ENCODE data around the gene INCA1.
"Not testable (repeated sequence)": the region's sequence is repeated elsewhere in the genome, so short reads cannot be mapped to it uniquely, and the experiment has no call there.

INCA1 gene, protein sequence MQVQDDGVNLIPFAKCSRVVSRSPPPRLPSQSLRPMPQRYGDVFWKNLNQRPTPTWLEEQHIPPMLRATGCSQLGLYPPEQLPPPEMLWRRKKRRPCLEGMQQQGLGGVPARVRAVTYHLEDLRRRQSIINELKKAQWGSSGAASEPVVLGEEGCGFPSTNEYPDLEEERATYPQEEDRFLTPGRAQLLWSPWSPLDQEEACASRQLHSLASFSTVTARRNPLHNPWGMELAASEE

DNA sequence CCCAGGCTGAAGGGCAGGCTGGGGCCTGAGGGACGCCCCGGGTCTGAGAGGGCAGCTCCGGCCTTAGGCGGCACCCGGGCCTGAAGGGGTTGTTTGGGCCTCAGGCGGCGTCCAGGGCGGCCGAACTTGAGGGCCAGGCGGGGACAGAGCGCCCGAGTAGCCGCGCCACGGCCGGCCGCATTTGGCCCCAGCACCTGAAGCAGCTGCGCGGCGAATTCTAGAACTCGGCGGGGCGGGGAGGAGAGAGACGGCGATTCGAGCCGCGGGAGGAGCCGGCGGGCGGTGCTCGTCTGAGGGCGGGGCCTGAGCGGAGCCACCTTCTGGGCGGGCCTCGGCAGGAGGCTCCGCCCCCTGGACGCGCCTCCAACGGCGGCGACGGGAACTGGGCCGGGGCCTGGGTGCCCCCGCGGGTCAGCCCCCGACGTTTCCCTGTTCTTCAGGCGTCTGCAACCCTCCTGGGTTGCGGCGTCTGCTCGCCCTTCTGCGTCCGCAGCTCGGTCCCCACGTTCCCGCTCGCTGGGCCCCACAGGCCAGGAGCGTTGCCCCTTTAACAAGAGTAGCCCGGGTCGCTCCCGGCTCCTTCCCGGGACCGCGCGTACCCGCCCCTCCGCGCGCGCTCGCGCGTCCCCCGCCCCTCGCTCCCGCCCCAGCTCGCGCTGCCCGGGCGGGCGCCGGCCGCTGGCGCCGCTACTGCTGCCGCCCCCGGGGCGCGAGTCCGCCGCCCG, at the start of gene INCA1, which contains the start of gene KIF1C:
TSS of gene INCA1 (minus strand) at position 221 of the 725 bp plus-strand sequence. CDS start 3,085 bp downstream, outside the sequence.
TSS of gene KIF1C (plus strand) at position 649 of the 725 bp plus-strand sequence. CDS start 2,297 bp downstream, outside the sequence.
- peak; percentile 99 for DNase-seq

DNA sequence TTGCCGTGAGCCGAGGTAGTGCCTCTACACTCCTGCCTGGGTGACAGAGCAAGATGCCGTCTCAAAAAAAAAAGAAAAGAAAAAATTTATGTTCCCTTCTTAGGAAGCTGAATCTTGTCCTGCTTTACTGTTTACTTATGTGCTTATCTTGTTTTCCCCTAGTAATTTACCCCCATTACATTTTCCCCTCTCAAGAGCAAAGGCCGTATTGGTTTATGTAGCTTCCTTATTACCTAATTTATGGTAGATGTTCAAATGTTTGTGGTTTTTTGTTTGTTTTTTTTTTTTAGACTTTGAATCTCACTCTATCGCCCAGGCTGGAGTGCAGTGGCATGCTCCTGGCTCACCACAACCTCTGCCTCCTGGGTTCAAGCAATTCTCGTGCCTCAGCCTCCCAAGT, 48.2 kb upstream of the INCA1 start:
- no peak for DNase-seq

DNA sequence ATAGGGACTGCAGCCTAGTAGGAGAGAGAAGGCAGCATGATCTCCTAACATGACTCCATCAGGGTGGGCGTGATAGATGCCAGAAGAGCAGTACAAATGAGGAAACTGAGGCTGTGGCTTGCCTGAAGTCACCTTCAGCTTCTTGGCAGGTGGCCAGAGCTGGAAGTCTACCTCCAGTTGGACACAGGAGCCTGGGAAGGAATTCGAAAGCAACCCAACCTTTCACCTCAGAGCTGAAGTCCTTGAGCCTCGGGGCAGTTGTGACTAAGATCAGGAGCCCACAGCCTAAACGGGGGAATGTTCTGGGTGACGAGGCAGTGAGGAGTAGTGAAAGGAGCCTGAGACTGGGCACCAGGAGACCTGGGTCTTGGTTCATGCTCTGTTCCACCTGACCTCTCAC, 47.3 kb upstream of the INCA1 start:
- DNase-seq, result no peak

DNA sequence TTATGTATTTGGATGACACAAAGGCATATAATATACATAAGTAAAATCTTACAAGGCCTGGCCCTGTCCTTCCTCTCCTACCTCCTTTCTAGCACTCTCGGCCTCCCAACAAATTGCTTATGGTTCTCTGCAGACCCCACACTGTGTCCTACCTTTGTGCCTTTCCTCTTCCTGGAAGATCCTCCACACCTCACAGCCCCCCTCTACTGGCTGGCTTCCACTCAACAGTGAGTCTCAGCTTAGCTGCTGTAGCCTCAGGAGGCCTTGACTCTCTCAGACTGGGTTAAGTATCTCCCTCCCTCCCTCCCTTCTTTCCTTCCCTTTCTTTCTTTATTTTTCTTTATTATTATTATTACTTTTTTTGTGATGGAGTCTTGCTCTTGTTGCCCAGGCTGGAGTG, 46.2 kb upstream of the INCA1 start:
- no peak for DNase-seq

DNA sequence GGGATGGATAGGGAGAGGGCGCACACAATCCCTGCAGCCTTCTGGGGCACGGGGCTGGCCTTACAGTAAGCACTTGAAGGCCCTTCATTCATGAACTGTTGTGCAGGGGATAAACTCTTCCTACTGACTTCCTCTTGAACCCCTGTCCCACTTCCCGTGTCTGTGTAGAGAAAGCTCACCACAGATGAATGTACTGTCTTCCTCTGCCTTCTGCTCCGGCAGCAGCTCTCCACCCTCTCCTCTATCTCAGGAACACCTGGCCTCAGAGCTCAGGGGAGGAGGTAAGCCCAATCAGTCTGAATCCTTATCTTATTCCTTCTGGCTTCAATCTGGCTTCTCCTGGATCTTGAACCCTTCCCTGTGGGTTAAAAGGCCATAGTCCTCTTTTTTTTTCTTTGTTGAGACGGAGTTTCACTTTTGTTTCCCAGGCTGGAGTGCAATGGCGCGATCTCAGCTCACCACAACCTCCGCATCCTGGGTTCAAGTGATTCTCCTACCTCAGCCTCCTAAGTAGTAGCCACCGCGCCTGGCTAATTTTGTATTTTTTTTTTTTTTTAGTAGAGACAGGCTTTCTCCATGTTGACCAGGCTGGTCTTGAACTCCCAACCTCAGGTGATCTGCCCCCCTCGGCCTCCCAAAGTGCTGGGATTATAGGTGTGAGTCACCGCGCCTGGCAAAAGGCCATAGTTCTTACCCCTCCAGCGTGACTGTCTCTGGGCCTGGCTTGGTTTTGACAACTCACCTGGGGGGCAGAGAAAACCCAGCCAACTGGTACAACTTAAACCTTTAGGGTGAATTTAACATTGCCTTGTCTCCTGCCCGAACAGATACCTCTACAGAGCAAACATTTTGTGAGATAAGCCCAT, 45.1 kb upstream of the INCA1 start:
- no peak for DNase-seq

DNA sequence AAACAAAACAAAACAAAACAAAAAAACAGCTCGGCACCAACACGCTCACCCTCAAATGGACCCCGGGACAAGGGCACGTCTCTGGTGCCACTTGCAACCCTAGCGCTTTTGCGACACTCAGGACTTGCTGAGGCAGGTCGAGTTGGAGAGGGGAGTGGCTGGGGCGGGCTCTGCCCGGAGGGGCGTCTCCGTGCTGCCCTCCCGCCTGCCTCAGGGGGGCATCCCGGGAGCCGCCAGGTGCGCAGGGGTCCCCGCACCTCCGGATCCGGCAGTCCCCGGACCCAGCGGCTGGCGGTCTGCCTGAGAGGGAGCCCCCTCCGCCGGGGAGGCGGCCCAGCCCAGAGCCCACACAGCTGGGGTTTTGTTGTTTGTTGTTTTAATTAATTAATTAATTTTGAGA, 38.0 kb upstream of the INCA1 start, which contains the start of gene SLC52A1:
TSS of gene SLC52A1 (minus strand) at position 112 of the 400 bp plus-strand sequence. CDS start 820 bp downstream, outside the sequence.
- DNase-seq, result no peak

DNA sequence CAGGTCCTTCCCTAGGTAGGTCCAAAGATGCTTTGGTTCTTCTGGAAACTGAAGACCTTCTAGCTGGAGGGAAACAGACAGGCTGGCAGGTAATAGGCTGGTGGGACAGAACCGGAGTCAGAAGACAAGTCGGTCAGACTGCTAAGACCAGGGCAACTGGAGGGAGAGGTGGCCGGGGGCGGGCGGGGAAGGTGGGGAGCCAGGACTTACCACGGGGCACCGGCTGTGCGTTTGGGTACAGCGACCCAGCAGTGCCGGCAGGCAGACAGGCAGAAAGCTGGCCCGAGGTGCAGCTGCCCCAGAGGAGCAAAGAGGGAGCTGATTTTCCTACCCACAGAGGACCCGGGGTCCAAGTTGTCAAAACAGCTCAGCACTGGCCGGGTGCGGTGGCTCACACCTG, 37.3 kb upstream of the INCA1 start:
- no peak for DNase-seq

DNA sequence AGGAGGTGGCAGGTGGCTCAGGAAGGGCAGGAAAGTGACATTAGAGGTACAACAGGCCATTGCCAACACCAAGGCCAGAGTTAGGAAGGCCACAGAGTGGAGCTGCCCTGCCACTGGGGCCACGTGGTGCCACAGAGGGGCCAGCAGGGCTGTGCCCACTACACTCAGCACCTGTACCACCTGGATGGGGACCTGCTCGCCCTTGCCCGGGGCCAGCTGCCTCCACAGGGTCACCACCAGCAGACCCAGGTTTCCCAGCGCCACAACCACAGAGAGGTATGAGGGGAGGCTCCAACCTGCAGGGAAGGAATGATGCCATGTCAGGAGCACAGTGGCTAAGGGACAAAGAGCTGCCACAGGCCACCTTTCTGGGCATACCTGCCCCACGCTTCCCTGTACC, 36.7 kb upstream of the INCA1 start:
- DNase-seq, result no peak

DNA sequence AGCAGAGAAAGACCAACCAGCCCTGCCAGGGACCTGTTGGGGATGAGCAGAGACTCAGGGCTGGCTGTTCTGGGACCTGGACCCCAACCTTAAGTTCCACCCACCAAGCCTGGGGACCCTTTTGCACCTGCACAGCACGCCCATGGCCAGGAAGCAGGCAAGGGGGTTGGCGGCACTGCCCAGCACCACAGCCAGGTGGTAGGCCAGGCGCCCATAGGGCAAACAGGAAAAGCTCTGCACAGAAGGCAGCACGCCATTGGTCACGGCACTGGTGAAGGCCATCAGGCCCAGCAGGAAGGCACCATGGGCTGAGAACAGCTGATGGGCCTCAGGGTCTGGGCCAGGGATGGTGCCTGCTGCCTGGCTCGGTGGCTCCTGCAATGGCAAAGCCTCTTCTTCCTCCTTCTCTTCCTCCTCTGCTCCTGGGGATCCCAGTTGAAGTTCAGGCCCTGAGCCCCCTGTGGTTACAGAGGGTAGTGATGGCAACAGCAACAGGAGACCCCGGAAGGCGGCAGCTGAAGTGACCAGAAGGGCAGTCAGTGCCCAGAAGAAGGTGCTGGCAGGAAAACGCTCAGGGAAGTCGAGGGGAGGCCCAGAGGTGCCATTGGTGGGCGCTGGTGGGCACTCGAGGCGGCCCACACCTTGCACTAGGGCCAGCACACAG, 36.2 kb upstream of the INCA1 start:
- DNase-seq, result no peak

DNA sequence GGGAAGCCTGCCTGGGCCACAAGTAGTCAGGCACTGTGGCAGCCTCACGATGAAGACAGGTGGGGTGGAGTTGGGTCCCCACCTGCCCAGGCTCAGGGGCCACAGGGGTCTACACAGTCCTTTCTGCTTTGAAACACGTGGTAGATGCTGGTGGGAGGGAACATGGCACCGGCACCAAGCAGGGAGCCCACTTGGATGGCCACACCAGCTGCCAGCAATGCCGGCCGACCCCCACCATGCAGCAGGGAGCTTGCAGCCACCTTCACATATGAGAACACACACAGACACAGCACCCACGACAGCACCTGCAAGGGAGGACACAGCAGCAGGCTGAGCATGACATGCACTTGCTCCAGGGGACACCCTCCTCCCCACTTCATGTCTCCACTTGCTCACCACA, 35.5 kb upstream of the INCA1 start:
- no peak for DNase-seq

DNA sequence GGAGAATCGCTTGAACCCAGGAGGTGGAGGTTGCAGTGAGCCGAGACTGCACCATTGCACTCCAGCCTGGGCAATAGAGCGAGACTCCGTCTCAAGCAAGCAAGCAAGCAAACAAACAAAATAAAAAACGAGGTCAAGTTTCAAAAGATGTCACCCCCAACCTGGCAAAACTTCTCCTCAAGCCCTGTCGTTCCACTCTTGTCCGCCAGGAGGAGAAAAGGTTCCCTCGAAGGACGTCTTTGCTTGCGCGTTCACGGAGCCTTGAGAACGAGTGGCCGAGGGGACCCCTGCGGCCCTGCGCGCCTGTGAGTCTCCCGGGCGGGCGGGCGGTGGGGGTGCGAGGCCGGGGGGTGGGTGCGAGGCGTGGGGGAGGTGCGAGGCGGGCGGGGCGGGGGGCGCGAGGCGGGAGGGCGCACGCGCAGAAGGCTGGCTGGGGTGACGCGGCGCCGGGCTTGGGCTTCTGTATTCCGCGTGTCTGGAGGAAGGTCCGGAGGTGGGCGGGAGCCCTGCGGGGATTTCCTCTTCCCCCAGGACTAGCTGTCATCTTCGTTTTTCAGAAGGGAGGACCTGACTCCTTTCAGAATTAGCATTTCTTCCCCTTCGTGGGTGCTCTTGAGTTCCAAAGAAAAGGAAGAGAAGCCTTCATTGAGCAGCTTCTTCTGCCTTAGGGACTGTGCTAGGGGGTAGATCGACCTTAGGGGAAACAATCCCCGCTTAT, 34.2 kb upstream of the INCA1 start:
- DNase-seq, result peak; percentile 77

DNA sequence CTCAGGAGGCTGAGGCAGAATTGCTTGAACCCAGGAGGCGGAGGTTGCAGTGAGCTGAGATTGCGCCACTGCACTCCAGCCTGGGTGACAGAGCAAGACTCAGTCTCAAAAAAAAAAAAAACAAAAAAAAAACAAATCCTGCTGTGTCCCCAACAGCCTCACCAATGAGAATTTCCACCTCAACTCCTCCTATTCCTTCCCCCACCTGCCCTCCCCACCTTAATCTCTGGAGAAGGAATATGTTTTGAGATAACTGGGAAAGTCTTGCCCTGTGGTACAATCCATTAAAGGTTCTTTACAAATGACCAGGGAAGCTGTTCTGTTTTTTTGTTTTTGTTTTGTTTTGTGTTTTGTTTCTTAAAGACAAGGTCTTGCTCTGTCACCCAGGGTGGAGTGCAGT, 32.8 kb upstream of the INCA1 start:
- not testable (repeated sequence) for DNase-seq

DNA sequence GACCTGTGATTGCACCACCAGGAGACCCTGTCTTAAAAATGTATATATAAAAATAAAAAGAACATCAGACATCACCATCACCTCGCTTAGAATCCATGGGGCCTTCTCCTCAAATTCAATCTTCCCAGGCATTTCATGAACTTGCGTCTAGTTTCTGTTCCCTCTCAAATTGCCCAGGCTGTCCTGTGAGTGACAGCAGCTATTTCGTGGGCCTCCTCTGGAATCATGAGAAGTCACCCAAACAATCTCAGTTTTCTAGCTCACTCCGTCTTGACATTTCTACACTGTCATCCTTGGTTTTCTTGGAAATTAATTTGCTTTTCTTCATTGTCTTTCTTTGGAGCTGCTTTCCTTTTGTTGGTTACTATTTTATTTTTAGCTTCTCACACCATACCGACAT, 30.6 kb upstream of the INCA1 start:
- DNase-seq, result no peak

DNA sequence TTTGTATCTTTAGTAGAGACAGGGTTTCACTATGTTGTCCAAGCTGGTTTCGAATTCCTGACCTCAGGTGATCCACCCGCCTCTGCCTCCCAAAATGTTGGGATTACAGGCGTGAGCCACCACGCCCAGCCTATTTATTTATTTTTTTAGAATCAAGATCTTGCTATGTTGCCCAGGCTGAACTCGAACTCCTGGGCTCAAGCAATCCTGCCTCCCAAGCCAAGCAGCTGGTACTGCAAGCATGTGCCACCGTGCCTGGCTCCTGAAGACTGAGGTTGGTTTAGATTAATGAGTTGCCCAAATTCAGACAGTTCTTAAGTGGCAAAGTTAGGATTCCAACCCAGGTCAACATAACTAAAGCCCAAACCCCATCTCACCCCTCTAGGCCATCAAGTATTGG, 30.0 kb upstream of the INCA1 start:
- no peak for DNase-seq

DNA sequence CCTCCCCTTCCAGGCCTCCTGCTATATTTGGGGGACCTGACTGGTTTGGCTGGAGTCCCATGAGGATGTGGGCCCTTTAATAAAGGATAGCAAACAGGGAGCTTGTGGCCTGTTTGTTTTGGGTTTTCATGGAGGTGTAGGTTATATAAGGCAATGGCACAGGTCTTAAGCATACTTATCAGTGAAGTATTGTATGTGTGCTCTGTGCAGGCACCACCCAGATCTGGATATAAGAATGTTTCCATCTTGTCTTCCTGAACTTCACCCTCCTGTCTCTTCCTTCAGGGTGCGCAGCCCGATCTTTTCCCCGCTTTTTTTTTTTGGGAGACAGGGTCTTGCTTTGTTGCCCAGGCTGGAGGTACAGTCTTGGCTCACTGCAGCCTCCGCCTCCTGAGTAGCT, 27.3 kb upstream of the INCA1 start:
- DNase-seq, result no peak

DNA sequence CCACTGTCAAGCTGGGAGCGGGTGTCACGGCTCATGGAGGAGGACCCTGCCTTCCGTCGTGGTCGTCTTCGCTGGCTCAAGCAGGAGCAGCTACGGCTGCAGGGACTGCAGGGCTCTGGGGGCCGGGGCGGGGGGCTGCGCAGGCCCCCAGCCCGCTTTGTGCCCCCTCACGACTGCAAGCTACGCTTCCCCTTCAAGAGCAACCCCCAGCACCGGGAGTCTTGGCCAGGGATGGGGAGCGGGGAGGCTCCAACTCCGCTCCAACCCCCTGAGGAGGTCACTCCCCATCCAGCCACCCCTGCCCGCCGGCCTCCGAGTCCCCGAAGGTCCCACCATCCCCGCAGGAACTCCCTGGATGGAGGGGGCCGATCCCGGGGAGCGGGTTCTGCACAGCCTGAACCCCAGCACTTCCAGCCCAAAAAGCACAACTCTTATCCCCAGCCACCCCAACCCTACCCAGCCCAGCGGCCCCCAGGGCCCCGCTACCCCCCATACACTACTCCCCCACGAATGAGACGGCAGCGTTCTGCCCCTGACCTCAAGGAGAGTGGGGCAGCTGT, 26.3 kb upstream of the INCA1 start:
- no peak for DNase-seq

DNA sequence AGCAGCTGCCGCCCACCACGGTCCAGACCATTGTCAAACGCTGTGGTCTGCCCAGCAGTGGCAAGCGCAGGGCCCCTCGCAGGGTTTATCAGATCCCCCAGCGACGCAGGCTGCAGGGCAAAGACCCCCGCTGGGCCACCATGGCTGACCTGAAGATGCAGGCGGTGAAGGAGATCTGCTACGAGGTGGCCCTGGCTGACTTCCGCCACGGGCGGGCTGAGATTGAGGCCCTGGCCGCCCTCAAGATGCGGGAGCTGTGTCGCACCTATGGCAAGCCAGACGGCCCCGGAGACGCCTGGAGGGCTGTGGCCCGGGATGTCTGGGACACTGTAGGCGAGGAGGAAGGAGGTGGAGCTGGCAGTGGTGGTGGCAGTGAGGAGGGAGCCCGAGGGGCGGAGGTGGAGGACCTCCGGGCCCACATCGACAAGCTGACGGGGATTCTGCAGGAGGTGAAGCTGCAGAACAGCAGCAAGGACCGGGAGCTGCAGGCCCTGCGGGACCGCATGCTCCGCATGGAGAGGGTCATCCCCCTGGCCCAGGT, 24.9 kb upstream of the INCA1 start:
- no peak for DNase-seq

DNA sequence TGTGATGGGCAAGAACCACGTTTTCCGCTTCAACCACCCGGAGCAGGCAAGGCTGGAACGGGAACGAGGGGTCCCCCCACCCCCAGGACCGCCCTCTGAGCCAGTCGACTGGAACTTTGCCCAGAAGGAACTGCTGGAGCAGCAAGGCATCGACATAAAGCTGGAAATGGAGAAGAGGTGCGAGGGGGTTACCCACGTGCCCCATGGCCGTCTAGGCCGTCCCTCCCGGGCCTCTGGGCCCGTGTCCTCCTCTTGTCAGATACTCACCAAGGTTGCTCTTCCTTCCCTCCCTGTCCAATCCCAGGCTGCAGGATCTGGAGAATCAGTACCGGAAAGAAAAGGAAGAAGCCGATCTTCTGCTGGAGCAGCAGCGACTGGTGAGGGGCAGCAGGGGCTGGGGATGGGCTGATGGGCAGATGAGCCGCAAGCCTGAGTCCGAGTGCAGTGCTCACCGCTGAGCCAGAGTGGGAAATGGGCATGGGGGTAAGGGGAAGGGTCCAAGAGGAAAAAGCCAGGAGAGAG, 23.2 kb upstream of the INCA1 start:
- DNase-seq, result no peak

DNA sequence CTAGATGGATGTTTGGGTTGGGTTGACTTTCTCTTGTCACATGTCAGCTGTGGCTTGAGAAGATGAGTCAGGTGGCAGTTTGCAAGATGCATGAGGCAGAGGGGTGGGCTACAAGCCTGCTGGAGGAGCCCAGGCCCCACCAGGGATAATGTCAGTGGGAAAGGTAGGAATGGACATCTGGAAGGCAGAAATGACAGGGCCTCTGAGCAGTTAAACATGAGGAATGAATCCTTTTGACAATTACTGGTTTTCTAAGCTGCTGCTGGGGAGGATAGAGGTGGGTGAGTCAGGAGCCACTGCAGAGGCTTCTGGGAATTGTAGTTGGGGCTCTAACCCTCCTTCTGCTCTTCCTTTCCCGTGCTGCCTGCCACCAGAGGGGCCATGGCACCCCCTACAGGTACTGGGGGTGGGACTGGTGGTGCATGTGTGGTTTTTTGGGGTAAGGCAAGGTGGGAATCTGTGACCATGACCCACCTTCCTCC, 22.2 kb upstream of the INCA1 start:
- no peak for DNase-seq

DNA sequence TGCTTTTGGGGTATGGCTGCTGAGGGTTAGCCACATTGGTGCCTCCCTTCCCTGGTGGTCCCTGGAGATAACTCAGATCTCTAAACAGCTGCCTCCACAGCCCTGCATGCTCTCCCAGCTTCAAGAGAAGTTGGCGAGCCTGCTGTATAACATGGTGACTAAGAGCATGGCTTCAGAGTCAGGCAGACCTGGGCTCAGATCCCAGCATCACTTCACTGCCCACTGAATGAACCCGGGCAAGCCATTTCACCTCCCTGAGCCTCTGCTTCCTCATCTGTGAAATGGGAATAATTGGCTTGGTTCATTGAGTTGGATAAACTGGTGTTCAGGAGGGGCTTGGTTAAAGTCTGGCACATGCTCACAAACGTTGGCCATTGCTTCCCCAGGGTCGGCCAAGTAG, 17.0 kb upstream of the INCA1 start:
- DNase-seq, result no peak

DNA sequence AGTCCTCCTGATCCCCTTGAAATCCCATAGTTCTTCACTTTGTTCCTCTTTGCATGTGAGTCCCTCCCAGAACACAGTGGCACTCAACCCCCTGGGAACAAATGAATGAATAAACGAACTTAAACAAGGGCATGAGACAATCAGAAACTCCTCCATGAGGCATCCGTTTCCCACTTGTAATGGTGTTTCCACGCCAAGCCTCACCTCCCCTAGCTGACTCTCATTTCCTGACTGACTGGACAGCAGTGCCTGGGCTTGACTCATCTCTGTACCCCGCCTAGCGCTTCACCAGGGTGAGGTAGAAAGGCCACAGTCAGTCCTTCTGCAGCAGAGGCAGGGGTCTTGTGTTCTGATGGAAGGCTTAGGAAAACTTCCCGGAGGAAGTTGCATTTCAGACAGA, 14.6 kb upstream of the INCA1 start:
- no peak for DNase-seq

Data from retina (tissue), 1 donor.